Fibroblast of lung (primary cell): ENCODE measurements around the gene CHPF2. TPM values are rescaled to one million over a fixed set of nuclear protein-coding genes. Genes with fewer than 3 reads are reported as not detected.
A peak's percentile ranks its signal among the peaks of the same experiment; 100 is the strongest.

ENCODE experiments used
- DNase-seq, 2 donors: peaks; one replicate each; pipeline versions ENCODE4 v3.0.0 to v3.0.0-alpha.2; 2010; ENCODE audit warnings: low read depth in 2 of 2
- H2AFZ ChIP-seq: 2 replicates; pipeline ENCODE4 v1.5.1; 2012; ENCODE audit warnings: low read length, control low read depth, inconsistent platforms
- H3K27ac ChIP-seq: 2 replicates; pipeline ENCODE4 v1.5.1; 2011; ENCODE audit warnings: low read length, control low read depth; ENCODE audit not compliant: insufficient read depth
- H3K27me3 ChIP-seq: 2 replicates; pipeline ENCODE4 v1.5.1; 2011; ENCODE audit warnings: mild to moderate bottlenecking, low read length; ENCODE audit not compliant: control insufficient read depth, insufficient read depth
- H3K36me3 ChIP-seq: 2 replicates; pipeline ENCODE4 v1.5.1; 2011; ENCODE audit warnings: low read length; ENCODE audit not compliant: control insufficient read depth, insufficient read depth
- H3K4me1 ChIP-seq: 2 replicates; pipeline ENCODE4 v1.5.1; 2011; ENCODE audit warnings: low read length; ENCODE audit not compliant: control insufficient read depth, insufficient read depth; ENCODE audit errors: extremely low read depth
- H3K4me2 ChIP-seq: 2 replicates; pipeline ENCODE4 v1.5.1; 2011; ENCODE audit warnings: low read length, control low read depth; ENCODE audit not compliant: insufficient read depth; ENCODE audit errors: extremely low read depth
- H3K4me3 ChIP-seq, 4 experiments: fragments of 200-600 bp in 1 of 4; sonication (generic) in 1 of 4; replicated peaks in 1 of 4; 2 replicates each; pipeline ENCODE4 v1.5.1; 2011 to 2016; ENCODE audit warnings: low read length in 4 of 4, low read depth in 3 of 4, mild to moderate bottlenecking in 3 of 4, control low read depth in 2 of 4, inconsistent platforms in 1 of 4, mixed read lengths in 1 of 4; ENCODE audit not compliant: insufficient read depth in 1 of 4; ENCODE audit errors: control extremely low read depth in 1 of 4
- H3K79me2 ChIP-seq: 2 replicates; pipeline ENCODE4 v1.5.1; 2012; ENCODE audit warnings: mild to moderate bottlenecking, low read length, inconsistent platforms; ENCODE audit not compliant: control insufficient read depth, insufficient read depth
- H3K9ac ChIP-seq: 2 replicates; pipeline ENCODE4 v1.5.1; 2011; ENCODE audit warnings: mild to moderate bottlenecking, low read length, control low read depth; ENCODE audit not compliant: insufficient read depth
- H3K9me3 ChIP-seq: 2 replicates; pipeline ENCODE4 v1.5.1; 2012; ENCODE audit warnings: low read depth, low read length; ENCODE audit not compliant: control insufficient read depth, insufficient read depth
- H4K20me1 ChIP-seq: 2 replicates; pipeline ENCODE4 v1.5.1; 2011; ENCODE audit warnings: low read length; ENCODE audit not compliant: control insufficient read depth, insufficient read depth; ENCODE audit errors: extremely low read depth
- CTCF ChIP-seq, 2 donors: IDR thresholded peaks in 1 of 2; conservative IDR thresholded peaks in 1 of 2; 1 replicate in 1 of 2; 2 replicates in 1 of 2; pipeline ENCODE4 v1.5.1; 2011 to 2012; ENCODE audit warnings: low read length in 2 of 2, control low read depth in 1 of 2, inconsistent platforms in 1 of 2, low read depth in 1 of 2, mild to moderate bottlenecking in 1 of 2
- EZH2 ChIP-seq: IDR thresholded peaks from 2 replicates; pipeline ENCODE4 v1.5.1; 2012; ENCODE audit warnings: low read length, control low read depth, mild to moderate bottlenecking; ENCODE audit errors: missing control alignments
- polyA plus RNA-seq, 2 donors: library from polyadenylated mRNA; depleted of rRNA in 1 of 2; stranded (reverse) in 1 of 2; unstranded in 1 of 2; fragments of >200 nt; gene quantifications; 2 replicates each; pipeline ENCODE4 v1.2.1, GENCODE V29; 2011 to 2012; ENCODE audit warnings: missing spikeins in 1 of 2
- total RNA-seq: library from RNA; depleted of rRNA; stranded (reverse); fragments of >200 nt; gene quantifications from 2 replicates; pipeline ENCODE4 v1.2.1, GENCODE V29; 2014

The CHPF2 gene
- total and polyA plus RNA-seq, 2 donors (not counting 1 experiment from before 2014, with no cell fraction given), result 42.5 to 46.7 TPM

- Histone ChIP-seq H3K4me2 (peak overlapping the region; percentile 98), H3K4me3 (peak overlapping the region; percentile 67 to 79 (median 75)), H4K20me1 (no peaks in the 10 kb centered on the region), H3K9me3 (no peaks in the 10 kb centered on the region), H3K79me2 (peaks cover 4% of the 10 kb centered on the region), H3K36me3 (no peaks in the 10 kb centered on the region), H3K9ac (peak overlapping the region; percentile 79), H3K4me1 (peaks cover 22% of the 10 kb centered on the region), H3K27me3 (peaks cover 9% of the 10 kb centered on the region), H3K27ac (peak overlapping the region; percentile 88), H2AFZ (peak overlapping the region; percentile 70)
- no peak for DNase-seq
- TF ChIP-seq EZH2, result no peak
- no peak for TF ChIP-seq CTCF (conservative IDR thresholded peaks at IDR 0.05 in 1 of 2, IDR thresholded peaks at IDR 0.05 in 1 of 2; ENCODE audit: low read depth in 1 of 2, low read length in 2 of 2)
Measured at GRCh38 chr7:151252561-151252835, 20.2 kb downstream of the CHPF2 start.

GRCh38 chr7:151252961-151253711 is 20.9 kb downstream of the CHPF2 start:
- H3K36me3 ChIP-seq, result no peaks in the 10 kb centered on the region
- H3K27me3 ChIP-seq, result peaks cover 9% of the 10 kb centered on the region
- TF ChIP-seq CTCF (conservative IDR thresholded peaks at IDR 0.05 in 1 of 2, IDR thresholded peaks at IDR 0.05 in 1 of 2; ENCODE audit: low read depth in 1 of 2, low read length in 2 of 2) (no peak), EZH2 (no peak)
- no peaks in the 10 kb centered on the region for H3K79me2 ChIP-seq
- H3K9me3 ChIP-seq, result no peaks in the 10 kb centered on the region
- H3K4me3 ChIP-seq, result peak overlapping the region in 3 of 4 experiments; percentile 72 to 79 (median 78)
- H3K9ac ChIP-seq, result no peak overlapping the region
- peak overlapping the region; percentile 98 for H3K4me2 ChIP-seq
- peaks cover 19% of the 10 kb centered on the region for H3K4me1 ChIP-seq
- no peaks in the 10 kb centered on the region for H4K20me1 ChIP-seq
- no peak overlapping the region for H2AFZ ChIP-seq
- H3K27ac ChIP-seq, result no peak overlapping the region
- no peak for DNase-seq

GRCh38 chr7:151254316-151254715 is 22.0 kb downstream of the CHPF2 start:
- Histone ChIP-seq H3K27ac (no peak overlapping the region), H3K36me3 (no peaks in the 10 kb centered on the region), H3K27me3 (peaks cover 9% of the 10 kb centered on the region), H3K4me2 (no peak overlapping the region), H3K9ac (no peak overlapping the region), H2AFZ (no peak overlapping the region), H4K20me1 (no peaks in the 10 kb centered on the region), H3K9me3 (no peaks in the 10 kb centered on the region), H3K4me1 (peaks cover 16% of the 10 kb centered on the region), H3K4me3 (no peak overlapping the region), H3K79me2 (no peaks in the 10 kb centered on the region)
- no peak for TF ChIP-seq CTCF (conservative IDR thresholded peaks at IDR 0.05 in 1 of 2, IDR thresholded peaks at IDR 0.05 in 1 of 2; ENCODE audit: low read depth in 1 of 2, low read length in 2 of 2)
- no peak for TF ChIP-seq EZH2
- DNase-seq, result no peak
